Smooth muscle cell (in vitro differentiated cells): ENCODE measurements around the gene COL8A1. TPM values are rescaled to one million over a fixed set of nuclear protein-coding genes. Genes with fewer than 3 reads are reported as not detected.

Source experiments
- DNase-seq: peaks from one replicate; lab custom pipeline; 2025; ENCODE audit not compliant: unreplicated experiment; lab: John Stamatoyannopoulos, UW
- H2AFZ ChIP-seq: fragments of 200-600 bp; sonication (generic); 2 replicates; pipeline ENCODE4 v1.6.0; 2016; ENCODE audit warnings: antibody characterized with exemption, low read depth, mild to moderate bottlenecking
- H3F3A ChIP-seq: fragments of 200-600 bp; sonication (generic); 2 replicates; pipeline ENCODE4 v1.6.0; 2017; ENCODE audit warnings: antibody characterized with exemption, low read depth
- H3K27ac ChIP-seq: fragments of 200-600 bp; sonication (generic); 2 replicates; pipeline ENCODE4 v1.5.1; 2016; ENCODE audit warnings: low read depth, mild to moderate bottlenecking
- H3K27me3 ChIP-seq: fragments of 200-600 bp; sonication (generic); 2 replicates; pipeline ENCODE4 v1.6.1; 2016; ENCODE audit warnings: low read depth, mild to moderate bottlenecking
- H3K36me3 ChIP-seq: fragments of 200-600 bp; sonication (generic); 2 replicates; pipeline ENCODE4 v1.5.1; 2016; ENCODE audit warnings: low read depth
- H3K4me1 ChIP-seq: fragments of 200-600 bp; sonication (generic); 2 replicates; pipeline ENCODE4 v1.5.1; 2016; ENCODE audit warnings: low read depth
- H3K4me2 ChIP-seq: fragments of 200-600 bp; sonication (generic); 2 replicates; pipeline ENCODE4 v1.6.0; 2016; ENCODE audit warnings: mild to moderate bottlenecking
- H3K4me3 ChIP-seq: fragments of 200-600 bp; sonication (generic); 2 replicates; pipeline ENCODE4 v1.5.1; 2016; ENCODE audit warnings: mild to moderate bottlenecking
- H3K79me2 ChIP-seq: fragments of 200-600 bp; sonication (generic); 2 replicates; pipeline ENCODE4 v1.6.0; 2016; ENCODE audit warnings: low read depth, mild to moderate bottlenecking
- H3K9ac ChIP-seq: fragments of 200-600 bp; sonication (generic); 2 replicates; pipeline ENCODE4 v1.6.0; 2016; ENCODE audit warnings: low read depth
- H3K9me3 ChIP-seq: fragments of 200-600 bp; sonication (generic); replicated peaks from 2 replicates; pipeline ENCODE4 v1.5.1; 2016; ENCODE audit warnings: low read depth
- H4K20me1 ChIP-seq: fragments of 200-600 bp; sonication (generic); 2 replicates; pipeline ENCODE4 v1.6.0; 2016; ENCODE audit warnings: low read depth
- WGBS: methylation state at CpG from one replicate; pipeline ENCODE4 v1.1.7; 2016; ENCODE audit warnings: low lambda C conversion rate; 5-methylcytosine and 5-hydroxymethylcytosine counted together
- polyA plus RNA-seq: library from polyadenylated mRNA; unstranded; fragments of >200 nt; fragmentation: Nextera tagmentation; extraction: Ambion mirVana; gene quantifications from 2 replicates; pipeline ENCODE4 v1.2.1, GENCODE V29; 2016
- total RNA-seq: library from RNA; depleted of rRNA; stranded (reverse); fragments of >200 nt; gene quantifications from 2 replicates; pipeline ENCODE4 v1.2.3, GENCODE V29; 2014
- TF ChIP-seq, protein P1 (sequence below): fragments of 200-600 bp; sonication (generic); IDR thresholded peaks from 2 replicates; pipeline ENCODE4 v1.5.1; 2017; ENCODE audit warnings: borderline replicate concordance, mild to moderate bottlenecking, antibody characterized with exemption; ENCODE audit not compliant: insufficient read depth, poor library complexity, severe bottlenecking

Gene COL8A1
- total and polyA plus RNA-seq, 2 experiments from 2014 or later = 7.9 to 8.2 TPM

DNA sequence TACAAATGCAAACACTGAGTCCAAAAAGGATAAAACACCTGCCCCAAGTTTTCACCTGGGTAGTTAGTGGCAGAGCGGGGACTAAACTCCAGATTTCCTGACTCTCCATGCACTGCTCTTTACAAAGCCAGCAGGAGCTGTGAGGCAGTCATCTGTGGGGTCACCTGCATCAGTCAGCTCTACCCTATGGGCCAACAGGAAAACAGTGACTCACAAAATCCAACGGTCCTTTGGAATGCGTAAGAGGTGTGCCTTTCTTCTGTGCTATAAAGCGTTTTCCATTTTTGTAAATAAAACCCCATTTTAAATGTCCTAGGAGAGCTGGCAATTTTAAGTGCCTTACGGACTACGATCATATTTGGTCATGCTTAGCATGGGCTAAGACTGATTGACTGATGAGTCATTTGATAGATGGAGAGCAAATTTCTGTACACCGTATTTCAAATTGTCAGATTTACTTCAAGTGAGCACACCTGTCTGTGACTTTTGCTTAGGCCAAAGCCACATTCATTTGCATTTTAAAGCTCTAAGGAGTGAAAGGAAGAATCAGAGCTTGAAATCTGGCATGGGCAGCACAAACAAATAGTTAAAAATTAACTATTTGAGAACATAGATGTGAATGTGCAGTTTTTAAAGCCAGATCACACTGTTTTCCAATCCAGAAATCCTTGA lies 4.4 kb upstream of the COL8A1 start:
- Histone ChIP-seq H3K36me3 (no peaks in the 10 kb centered on the region), H3K4me2 (no peak overlapping the region), H3F3A (peaks cover 7% of the 10 kb centered on the region), H3K4me3 (no peak overlapping the region), H3K27me3 (peaks cover 10% of the 10 kb centered on the region), H3K9me3 (no peaks in the 10 kb centered on the region), H3K27ac (no peak overlapping the region), H2AFZ (no peak overlapping the region), H3K79me2 (no peaks in the 10 kb centered on the region), H3K9ac (no peak overlapping the region), H4K20me1 (no peaks in the 10 kb centered on the region), H3K4me1 (peaks cover 13% of the 10 kb centered on the region)
- DNase-seq = no peak
- 74% methylated on average over 7 of the region's 7 CpGs for WGBS
- TF ChIP-seq, protein P1, sequence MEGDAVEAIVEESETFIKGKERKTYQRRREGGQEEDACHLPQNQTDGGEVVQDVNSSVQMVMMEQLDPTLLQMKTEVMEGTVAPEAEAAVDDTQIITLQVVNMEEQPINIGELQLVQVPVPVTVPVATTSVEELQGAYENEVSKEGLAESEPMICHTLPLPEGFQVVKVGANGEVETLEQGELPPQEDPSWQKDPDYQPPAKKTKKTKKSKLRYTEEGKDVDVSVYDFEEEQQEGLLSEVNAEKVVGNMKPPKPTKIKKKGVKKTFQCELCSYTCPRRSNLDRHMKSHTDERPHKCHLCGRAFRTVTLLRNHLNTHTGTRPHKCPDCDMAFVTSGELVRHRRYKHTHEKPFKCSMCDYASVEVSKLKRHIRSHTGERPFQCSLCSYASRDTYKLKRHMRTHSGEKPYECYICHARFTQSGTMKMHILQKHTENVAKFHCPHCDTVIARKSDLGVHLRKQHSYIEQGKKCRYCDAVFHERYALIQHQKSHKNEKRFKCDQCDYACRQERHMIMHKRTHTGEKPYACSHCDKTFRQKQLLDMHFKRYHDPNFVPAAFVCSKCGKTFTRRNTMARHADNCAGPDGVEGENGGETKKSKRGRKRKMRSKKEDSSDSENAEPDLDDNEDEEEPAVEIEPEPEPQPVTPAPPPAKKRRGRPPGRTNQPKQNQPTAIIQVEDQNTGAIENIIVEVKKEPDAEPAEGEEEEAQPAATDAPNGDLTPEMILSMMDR = no peak

DNA sequence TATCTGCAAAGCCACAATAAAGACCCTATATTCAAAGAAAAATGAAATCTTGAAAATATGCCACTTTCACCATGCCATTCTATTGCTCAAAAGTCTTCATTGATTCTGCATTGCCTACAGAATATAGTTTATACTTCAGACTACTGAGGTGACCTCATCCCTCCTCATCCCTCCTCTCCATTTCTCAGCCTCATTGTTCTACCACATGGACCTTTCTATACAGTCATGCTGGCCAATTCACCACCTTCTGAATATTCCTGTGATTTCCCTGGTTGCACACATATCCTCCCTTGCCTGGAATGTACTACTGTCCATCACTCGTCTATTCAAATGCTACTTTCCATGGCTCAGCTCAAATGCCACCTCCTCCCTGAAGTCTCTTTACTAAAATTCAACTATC lies 3.5 kb upstream of the COL8A1 start:
- DNase-seq = no peak
- no peak overlapping the region for H3K4me2 ChIP-seq

DNA sequence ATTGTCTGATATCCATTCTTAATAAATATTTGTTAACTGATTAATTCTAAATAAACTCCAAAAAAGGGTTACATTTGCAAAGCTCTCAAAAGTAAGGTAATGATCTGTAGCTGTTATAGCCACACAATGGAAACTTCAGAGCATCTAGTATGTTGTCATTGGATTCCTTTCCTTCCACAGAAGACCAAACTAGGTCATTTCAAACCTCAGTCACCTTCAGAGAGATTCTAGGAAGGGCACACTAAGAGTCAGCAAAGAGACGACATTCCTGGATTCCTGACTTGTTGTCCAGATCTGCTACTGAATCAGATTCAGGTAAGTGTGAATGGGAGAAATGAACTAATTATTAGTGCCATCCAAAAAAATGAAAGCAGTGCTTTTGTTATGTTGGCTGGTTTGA lies 3.0 kb upstream of the COL8A1 start:
- 37% methylated on average over 1 of the region's 1 CpG for WGBS
- H3K27me3 ChIP-seq = peaks cover 10% of the 10 kb centered on the region
- H3K36me3 ChIP-seq = no peaks in the 10 kb centered on the region
- H3K27ac ChIP-seq = no peak overlapping the region
- H3K9ac ChIP-seq = no peak overlapping the region
- peaks cover 13% of the 10 kb centered on the region for H3K4me1 ChIP-seq
- H4K20me1 ChIP-seq = no peaks in the 10 kb centered on the region
- no peak for DNase-seq
- H3F3A ChIP-seq = peaks cover 7% of the 10 kb centered on the region
- H3K4me2 ChIP-seq = no peak overlapping the region
- no peaks in the 10 kb centered on the region for H3K9me3 ChIP-seq
- H3K4me3 ChIP-seq = no peak overlapping the region
- TF ChIP-seq, protein P1 = no peak
- no peaks in the 10 kb centered on the region for H3K79me2 ChIP-seq
- H2AFZ ChIP-seq = peak overlapping the region; percentile 21

More for the DNA sequence above, 3.5 kb upstream of the COL8A1 start:
- no peaks in the 10 kb centered on the region for H3K79me2 ChIP-seq
- 70% methylated on average over 1 of the region's 1 CpG for WGBS
- no peaks in the 10 kb centered on the region for H4K20me1 ChIP-seq
- H3K4me1 ChIP-seq = peaks cover 13% of the 10 kb centered on the region
- no peak overlapping the region for H3K4me3 ChIP-seq
- no peak overlapping the region for H3K27ac ChIP-seq
- no peaks in the 10 kb centered on the region for H3K36me3 ChIP-seq
- no peak overlapping the region for H3K9ac ChIP-seq
- TF ChIP-seq, protein P1 = no peak
- H3K27me3 ChIP-seq = peaks cover 10% of the 10 kb centered on the region
- H3F3A ChIP-seq = peaks cover 7% of the 10 kb centered on the region
- no peaks in the 10 kb centered on the region for H3K9me3 ChIP-seq
- no peak overlapping the region for H2AFZ ChIP-seq

DNA sequence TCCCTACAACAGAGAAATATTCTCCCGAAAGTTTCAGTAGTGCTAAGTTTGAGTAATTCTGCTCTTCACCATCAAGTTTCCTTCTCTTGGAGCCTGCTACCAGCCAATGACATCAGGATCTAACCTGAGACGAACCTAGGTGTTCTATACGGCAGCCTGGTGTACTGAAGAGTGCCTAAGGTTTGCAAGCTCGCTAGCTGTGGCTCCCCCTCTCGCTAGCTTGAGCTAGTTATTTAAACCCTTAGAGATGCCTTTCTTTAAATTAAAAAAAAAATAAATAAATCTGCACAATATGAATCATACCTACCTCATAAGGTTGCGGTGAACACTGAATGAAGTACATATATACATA lies 1.4 kb upstream of the COL8A1 start:
- Histone ChIP-seq H3K27ac (peak overlapping the region; percentile 80), H3K27me3 (peaks cover 26% of the 10 kb centered on the region), H3K36me3 (no peaks in the 10 kb centered on the region), H3K9ac (no peak overlapping the region), H2AFZ (no peak overlapping the region), H3K4me2 (peak overlapping the region; percentile 92), H3K4me1 (peaks cover 13% of the 10 kb centered on the region), H4K20me1 (no peaks in the 10 kb centered on the region), H3F3A (peaks cover 7% of the 10 kb centered on the region), H3K79me2 (no peaks in the 10 kb centered on the region), H3K9me3 (no peaks in the 10 kb centered on the region), H3K4me3 (peak overlapping the region; percentile 52)
- TF ChIP-seq, protein P1 = no peak
- DNase-seq = no peak
- WGBS = 8% methylated on average over 6 of the region's 6 CpGs
